MM.1S (cell line): ENCODE results near the gene SAFB2.

Source experiments
- DNase-seq: peaks from one replicate; pipeline ENCODE4 v3.0.0-alpha.2; 2015
- H2AFZ ChIP-seq: fragments of 300-600 bp; sonication (generic); 2 replicates; pipeline ENCODE4 v1.6.0; 2016; ENCODE audit warnings: antibody characterized with exemption, low read length
- H3F3A ChIP-seq: fragments of 300-600 bp; sonication (generic); 2 replicates; pipeline ENCODE4 v1.6.1; 2016; ENCODE audit warnings: mild to moderate bottlenecking, antibody characterized with exemption, low read length, moderate library complexity, mixed read lengths; ENCODE audit not compliant: insufficient read depth
- H3K27ac ChIP-seq: fragments of 300-600 bp; sonication (generic); 2 replicates; pipeline ENCODE4 v1.5.1; 2016; ENCODE audit warnings: mild to moderate bottlenecking, low read length
- H3K27me3 ChIP-seq: fragments of 300-600 bp; sonication (generic); replicated peaks from 2 replicates; pipeline ENCODE4 v1.6.0; 2016; ENCODE audit warnings: low read length; ENCODE audit not compliant: insufficient read depth
- H3K36me3 ChIP-seq: fragments of 300-600 bp; sonication (generic); replicated peaks from 2 replicates; pipeline ENCODE4 v1.6.1; 2016; ENCODE audit warnings: mild to moderate bottlenecking, low read length, mixed read lengths; ENCODE audit not compliant: insufficient read depth
- H3K4me1 ChIP-seq: fragments of 300-600 bp; sonication (generic); 2 replicates; pipeline ENCODE4 v1.6.1; 2016; ENCODE audit warnings: low read length, mixed read lengths
- H3K4me2 ChIP-seq: fragments of 300-600 bp; sonication (generic); 2 replicates; pipeline ENCODE4 v1.6.0; 2016; ENCODE audit warnings: low read depth, low read length
- H3K4me3 ChIP-seq: fragments of 300-600 bp; sonication (generic); 2 replicates; pipeline ENCODE4 v1.5.1; 2016; ENCODE audit warnings: low read length, mixed read lengths
- H3K79me2 ChIP-seq: fragments of 300-600 bp; sonication (generic); 2 replicates; pipeline ENCODE4 v1.6.1; 2016; ENCODE audit warnings: mixed run types, low read length, mixed read lengths
- H3K9ac ChIP-seq: fragments of 300-600 bp; sonication (generic); 2 replicates; pipeline ENCODE4 v1.6.1; 2016; ENCODE audit warnings: low read length, mixed read lengths
- H3K9me2 ChIP-seq: fragments of 300-600 bp; sonication (generic); replicated peaks from 2 replicates; pipeline ENCODE4 v1.6.1; 2016; ENCODE audit warnings: mild to moderate bottlenecking, low read length, mixed read lengths; ENCODE audit not compliant: insufficient read depth
- H3K9me3 ChIP-seq: fragments of 300-600 bp; sonication (generic); replicated peaks from 2 replicates; pipeline ENCODE4 v1.6.1; 2016; ENCODE audit warnings: mild to moderate bottlenecking, low read length, mixed read lengths; ENCODE audit not compliant: insufficient read depth
- H4K20me1 ChIP-seq: fragments of 300-600 bp; sonication (generic); 2 replicates; pipeline ENCODE4 v1.6.1; 2016; ENCODE audit warnings: mild to moderate bottlenecking, low read length, moderate library complexity, mixed read lengths; ENCODE audit not compliant: insufficient read depth
- EZH2 ChIP-seq: fragments of 300-600 bp; sonication (generic); optimal IDR thresholded peaks from 2 replicates; pipeline ENCODE3; 2017; ENCODE audit warnings: low read depth, mild to moderate bottlenecking, antibody characterized with exemption, low read length, mixed read lengths
- EZH2phosphoT487 ChIP-seq: fragments of 300-600 bp; sonication (generic); IDR thresholded peaks from 2 replicates; pipeline ENCODE4 v1.6.1; 2018; ENCODE audit warnings: antibody characterized with exemption, low read length
- TF ChIP-seq, protein P1 (sequence below): fragments of 300-600 bp; sonication (generic); IDR thresholded peaks from 2 replicates; pipeline ENCODE4 v1.5.1; 2016; ENCODE audit warnings: antibody characterized with exemption, low read length, mixed read lengths

SAFB2 gene

DNA sequence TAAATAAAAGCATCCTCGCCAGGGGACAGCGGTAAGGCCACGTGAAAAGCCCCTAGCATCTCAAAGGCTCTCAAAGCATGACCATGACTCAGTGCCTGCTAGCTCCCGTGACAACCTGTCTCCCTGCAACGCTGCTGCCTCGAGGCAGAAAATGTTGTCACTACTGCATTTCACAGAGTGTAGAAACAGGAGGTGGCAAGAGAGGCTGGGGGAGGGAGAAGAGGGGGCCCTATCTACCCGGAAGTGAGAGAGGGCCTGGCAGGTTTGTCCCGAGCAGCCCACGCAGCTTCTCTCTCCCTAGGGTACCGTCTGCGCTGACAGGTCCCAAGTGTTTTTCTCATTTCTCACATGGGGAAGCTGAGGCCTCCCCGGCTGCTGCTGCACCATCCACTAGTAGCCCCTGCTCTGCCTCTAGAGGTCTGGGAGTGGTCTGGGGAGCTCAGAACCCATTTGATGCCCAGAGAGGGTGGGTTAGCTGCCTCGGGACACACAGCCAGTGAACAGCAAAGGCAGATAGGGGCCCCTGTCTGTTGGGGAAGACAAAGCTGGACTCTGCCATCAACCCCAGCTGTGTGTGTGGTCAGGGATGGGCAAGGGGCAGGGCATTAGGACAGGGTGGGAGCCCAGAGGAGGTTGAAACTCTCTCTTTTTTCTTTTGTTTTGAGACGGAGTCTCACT is 58.5 kb downstream of the SAFB2 start:
- no peak overlapping the region for H3K4me2 ChIP-seq

DNA sequence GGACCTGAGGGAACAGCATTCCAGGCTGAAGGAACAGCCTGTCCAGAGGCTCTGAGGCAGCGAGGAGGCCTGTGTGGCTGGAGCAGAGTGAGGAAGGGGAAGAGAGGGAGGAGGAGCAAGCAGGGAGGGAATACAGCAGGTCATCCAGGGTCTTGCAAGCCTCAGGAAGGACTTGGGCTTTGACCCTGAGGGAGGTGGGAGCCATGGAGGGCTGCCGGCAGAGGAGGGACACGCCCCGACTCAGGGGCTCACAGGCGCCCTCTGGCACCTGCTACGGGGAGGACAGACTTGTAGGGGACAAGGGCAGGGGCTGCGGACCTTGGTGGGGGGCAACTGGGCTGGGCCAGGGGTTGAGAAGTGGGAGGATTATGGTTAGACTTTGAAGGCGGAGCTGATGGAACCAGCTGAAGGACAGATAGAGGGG is 59.6 kb downstream of the SAFB2 start:
- Histone ChIP-seq H3K9ac (no peak overlapping the region), H3K27me3 (peaks cover 91% of the 10 kb centered on the region), H3K4me1 (no peaks in the 10 kb centered on the region), H3K9me3 (no peaks in the 10 kb centered on the region), H3K36me3 (no peaks in the 10 kb centered on the region), H2AFZ (no peak overlapping the region), H3K79me2 (no peaks in the 10 kb centered on the region), H3K4me3 (no peak overlapping the region), H3K27ac (no peak overlapping the region), H3F3A (no peaks in the 10 kb centered on the region), H3K9me2 (no peaks in the 10 kb centered on the region), H4K20me1 (no peaks in the 10 kb centered on the region), H3K4me2 (no peak overlapping the region)
- no peak for DNase-seq
- TF ChIP-seq, protein P1, sequence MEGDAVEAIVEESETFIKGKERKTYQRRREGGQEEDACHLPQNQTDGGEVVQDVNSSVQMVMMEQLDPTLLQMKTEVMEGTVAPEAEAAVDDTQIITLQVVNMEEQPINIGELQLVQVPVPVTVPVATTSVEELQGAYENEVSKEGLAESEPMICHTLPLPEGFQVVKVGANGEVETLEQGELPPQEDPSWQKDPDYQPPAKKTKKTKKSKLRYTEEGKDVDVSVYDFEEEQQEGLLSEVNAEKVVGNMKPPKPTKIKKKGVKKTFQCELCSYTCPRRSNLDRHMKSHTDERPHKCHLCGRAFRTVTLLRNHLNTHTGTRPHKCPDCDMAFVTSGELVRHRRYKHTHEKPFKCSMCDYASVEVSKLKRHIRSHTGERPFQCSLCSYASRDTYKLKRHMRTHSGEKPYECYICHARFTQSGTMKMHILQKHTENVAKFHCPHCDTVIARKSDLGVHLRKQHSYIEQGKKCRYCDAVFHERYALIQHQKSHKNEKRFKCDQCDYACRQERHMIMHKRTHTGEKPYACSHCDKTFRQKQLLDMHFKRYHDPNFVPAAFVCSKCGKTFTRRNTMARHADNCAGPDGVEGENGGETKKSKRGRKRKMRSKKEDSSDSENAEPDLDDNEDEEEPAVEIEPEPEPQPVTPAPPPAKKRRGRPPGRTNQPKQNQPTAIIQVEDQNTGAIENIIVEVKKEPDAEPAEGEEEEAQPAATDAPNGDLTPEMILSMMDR, result no peak
- no peak for TF ChIP-seq EZH2
- no peak for TF ChIP-seq EZH2phosphoT487

More for the DNA sequence above, 58.5 kb downstream of the SAFB2 start:
- H3K27me3 ChIP-seq, result peaks cover 80% of the 10 kb centered on the region
- H3K36me3 ChIP-seq, result no peaks in the 10 kb centered on the region
- H4K20me1 ChIP-seq, result no peaks in the 10 kb centered on the region
- no peaks in the 10 kb centered on the region for H3K79me2 ChIP-seq
- H3K9ac ChIP-seq, result no peak overlapping the region
- H3K4me1 ChIP-seq, result no peaks in the 10 kb centered on the region
- H3K9me3 ChIP-seq, result no peaks in the 10 kb centered on the region
- H2AFZ ChIP-seq, result no peak overlapping the region
- no peak for DNase-seq
- H3K4me3 ChIP-seq, result no peak overlapping the region
- H3K27ac ChIP-seq, result no peak overlapping the region
- no peaks in the 10 kb centered on the region for H3F3A ChIP-seq
- TF ChIP-seq, protein P1, result no peak
- TF ChIP-seq EZH2 (no peak), EZH2phosphoT487 (no peak)
- H3K9me2 ChIP-seq, result no peaks in the 10 kb centered on the region

DNA sequence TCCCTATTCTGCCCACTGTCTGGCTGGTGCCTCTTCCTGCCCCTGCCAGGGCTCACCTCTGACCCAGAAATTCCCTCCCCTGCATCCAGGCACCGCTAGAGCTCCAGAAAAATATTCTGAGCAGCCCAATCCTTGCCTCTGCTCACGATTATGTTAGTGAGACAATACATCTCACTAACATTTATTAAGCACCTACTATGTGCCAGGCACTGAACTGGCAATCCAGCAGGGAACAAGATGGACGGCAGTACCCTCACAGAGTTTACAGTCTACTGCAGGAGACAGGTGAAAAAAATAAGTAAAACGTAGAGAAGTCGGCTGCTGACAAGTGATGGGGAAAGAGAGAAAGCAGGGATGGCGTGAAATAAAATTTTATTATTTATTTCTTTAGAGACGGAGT is 60.3 kb downstream of the SAFB2 start:
- no peak overlapping the region for H2AFZ ChIP-seq
- H3K9ac ChIP-seq, result no peak overlapping the region
- H4K20me1 ChIP-seq, result no peaks in the 10 kb centered on the region
- H3K4me3 ChIP-seq, result no peak overlapping the region
- H3K4me1 ChIP-seq, result no peaks in the 10 kb centered on the region
- no peak overlapping the region for H3K4me2 ChIP-seq
- no peaks in the 10 kb centered on the region for H3K79me2 ChIP-seq
- H3K36me3 ChIP-seq, result no peaks in the 10 kb centered on the region
- no peak for DNase-seq
- no peaks in the 10 kb centered on the region for H3K9me3 ChIP-seq
- H3F3A ChIP-seq, result no peaks in the 10 kb centered on the region
- no peak overlapping the region for H3K27ac ChIP-seq
- H3K27me3 ChIP-seq, result peaks cover 98% of the 10 kb centered on the region
- no peaks in the 10 kb centered on the region for H3K9me2 ChIP-seq
- no peak for TF ChIP-seq EZH2phosphoT487
- TF ChIP-seq, protein P1, result no peak
- no peak for TF ChIP-seq EZH2
